Neural progenitor cell (in vitro differentiated cells): Measurements from ENCODE around the gene PELO. TPM values are rescaled to one million over a fixed set of nuclear protein-coding genes. Genes with fewer than 3 reads are reported as not detected.

Source experiments
- DNase-seq: peaks from one replicate; pipeline ENCODE4 v3.0.0-alpha.2; 2016; ENCODE audit warnings: low spot score
- H2AFZ ChIP-seq: fragments of 200-600 bp; sonication (generic); replicated peaks from 2 replicates; pipeline ENCODE4 v1.6.1; 2016; ENCODE audit warnings: antibody characterized with exemption
- H3F3A ChIP-seq: fragments of 200-600 bp; sonication (generic); 2 replicates; pipeline ENCODE4 v1.6.1; 2016; ENCODE audit warnings: antibody characterized with exemption, low read depth
- H3K27ac ChIP-seq: fragments of 200-600 bp; sonication (generic); 2 replicates; pipeline ENCODE4 v1.5.1; 2016; ENCODE audit warnings: mild to moderate bottlenecking
- H3K27me3 ChIP-seq: fragments of 200-600 bp; sonication (generic); 2 replicates; pipeline ENCODE4 v1.6.1; 2016; ENCODE audit warnings: mild to moderate bottlenecking, moderate library complexity
- H3K36me3 ChIP-seq: fragments of 200-600 bp; sonication (generic); 2 replicates; pipeline ENCODE4 v1.5.1; 2016
- H3K4me1 ChIP-seq: fragments of 200-600 bp; sonication (generic); 2 replicates; pipeline ENCODE4 v1.6.1; 2016; ENCODE audit warnings: mixed run types
- H3K4me2 ChIP-seq: fragments of 200-600 bp; sonication (generic); 2 replicates; pipeline ENCODE4 v1.6.1; 2016
- H3K4me3 ChIP-seq: fragments of 200-600 bp; sonication (generic); 2 replicates; pipeline ENCODE4 v1.5.1; 2016
- H3K79me2 ChIP-seq: fragments of 200-600 bp; sonication (generic); 2 replicates; pipeline ENCODE4 v1.6.1; 2016; ENCODE audit warnings: low read depth
- H3K9ac ChIP-seq: fragments of 200-600 bp; sonication (generic); 2 replicates; pipeline ENCODE4 v1.6.1; 2016
- H3K9me3 ChIP-seq: fragments of 200-600 bp; sonication (generic); 2 replicates; pipeline ENCODE4 v1.5.1; 2016; ENCODE audit warnings: low read depth
- H4K20me1 ChIP-seq: fragments of 200-600 bp; sonication (generic); 2 replicates; pipeline ENCODE4 v1.6.1; 2016; ENCODE audit warnings: low read depth
- H3K27ac Mint-ChIP-seq: 3 replicates; pipeline ENCODE4 v1.8.0; 2021; ENCODE audit warnings: mixed read lengths
- H3K27me3 Mint-ChIP-seq: 2 replicates; pipeline ENCODE4 v1.8.0; 2022; ENCODE audit warnings: low read depth, mild to moderate bottlenecking, inconsistent platforms, moderate library complexity, mixed read lengths; ENCODE audit not compliant: insufficient read depth
- H3K36me3 Mint-ChIP-seq: 3 replicates; pipeline ENCODE4 v1.8.0; 2021; ENCODE audit warnings: mixed read lengths
- H3K4me1 Mint-ChIP-seq: 3 replicates; pipeline ENCODE4 v1.8.0; 2021; ENCODE audit warnings: mixed read lengths
- H3K4me3 Mint-ChIP-seq: 3 replicates; pipeline ENCODE4 v1.8.0; 2021; ENCODE audit warnings: mild to moderate bottlenecking, moderate library complexity, mixed read lengths
- H3K9me3 Mint-ChIP-seq: 3 replicates; pipeline ENCODE4 v1.8.0; 2020; ENCODE audit warnings: mixed read lengths
- CTCF ChIP-seq: fragments of 200-600 bp; sonication (generic); IDR thresholded peaks from 2 replicates; pipeline ENCODE4 v1.5.1; 2017; ENCODE audit warnings: antibody characterized with exemption, mild to moderate bottlenecking
- EZH2 ChIP-seq: fragments of 200-600 bp; sonication (generic); IDR thresholded peaks from 2 replicates; pipeline ENCODE4 v1.6.1; 2017; ENCODE audit warnings: antibody characterized with exemption, mild to moderate bottlenecking, moderate library complexity
- EZH2phosphoT487 ChIP-seq: fragments of 200-600 bp; sonication (generic); IDR thresholded peaks from 2 replicates; pipeline ENCODE4 v1.6.1; 2017; ENCODE audit warnings: antibody characterized with exemption
- total RNA-seq: library from RNA; depleted of rRNA; stranded (reverse); fragments of >200 nt; gene quantifications from 2 replicates; pipeline ENCODE4 v1.2.3, GENCODE V29; 2015; ENCODE audit warnings: low replicate concordance

Gene PELO
- total RNA-seq, 1 donor from 2014 or later, result 8.5 TPM

- Histone ChIP-seq H3K27ac (no peak overlapping the region), H4K20me1 (no peaks in the 10 kb centered on the region), H3F3A (peaks cover 3% of the 10 kb centered on the region), H3K36me3 (no peaks in the 10 kb centered on the region), H3K9ac (no peak overlapping the region), H3K79me2 (no peaks in the 10 kb centered on the region), H3K4me3 (no peak overlapping the region), H3K4me1 (peaks cover 15% of the 10 kb centered on the region), H2AFZ (no peak overlapping the region), H3K4me2 (no peak overlapping the region), H3K9me3 (no peaks in the 10 kb centered on the region), H3K27me3 (no peaks in the 10 kb centered on the region)
- no peak for TF ChIP-seq EZH2
- no peak for TF ChIP-seq EZH2phosphoT487
- no peak for TF ChIP-seq CTCF
- Mint-ChIP-seq H3K27ac (no peak overlapping the region), H3K9me3 (peaks cover 7% of the 10 kb centered on the region), H3K36me3 (no peaks in the 10 kb centered on the region), H3K27me3 (no peaks in the 10 kb centered on the region), H3K4me1 (no peaks in the 10 kb centered on the region), H3K4me3 (no peak overlapping the region)
- DNase-seq, result no peak
These were observed 34.7 kb downstream of the PELO start for GRCh38 chr5:52822437-52822836.

- Histone ChIP-seq H3K9me3 (no peaks in the 10 kb centered on the region), H3K4me1 (no peaks in the 10 kb centered on the region), H3K36me3 (no peaks in the 10 kb centered on the region), H3F3A (no peaks in the 10 kb centered on the region), H3K27ac (no peak overlapping the region), H3K4me2 (no peak overlapping the region), H3K9ac (no peak overlapping the region), H3K4me3 (no peak overlapping the region), H2AFZ (no peak overlapping the region), H3K79me2 (no peaks in the 10 kb centered on the region), H3K27me3 (no peaks in the 10 kb centered on the region), H4K20me1 (no peaks in the 10 kb centered on the region)
- no peak for DNase-seq
- no peak overlapping the region for H3K27ac Mint-ChIP-seq
- no peak overlapping the region for H3K4me3 Mint-ChIP-seq
- H3K4me1 Mint-ChIP-seq, result no peaks in the 10 kb centered on the region
- no peaks in the 10 kb centered on the region for H3K36me3 Mint-ChIP-seq
- no peak for TF ChIP-seq EZH2
- TF ChIP-seq EZH2phosphoT487, result no peak
- no peaks in the 10 kb centered on the region for H3K27me3 Mint-ChIP-seq
- H3K9me3 Mint-ChIP-seq, result peaks cover 10% of the 10 kb centered on the region
These were observed 37.1 kb downstream of the PELO start for GRCh38 chr5:52824827-52825226.

GRCh38 chr5:52825826-52826225, 38.1 kb downstream of the PELO start:
- TF ChIP-seq EZH2phosphoT487 (no peak), CTCF (no peak), EZH2 (no peak)
- Mint-ChIP-seq H3K27me3 (no peaks in the 10 kb centered on the region), H3K4me1 (no peaks in the 10 kb centered on the region), H3K9me3 (peaks cover 10% of the 10 kb centered on the region), H3K4me3 (no peak overlapping the region), H3K36me3 (no peaks in the 10 kb centered on the region), H3K27ac (no peak overlapping the region)
- Histone ChIP-seq H3K4me2 (no peak overlapping the region), H2AFZ (no peak overlapping the region), H3K27me3 (no peaks in the 10 kb centered on the region), H3K9me3 (no peaks in the 10 kb centered on the region), H3K4me1 (no peaks in the 10 kb centered on the region), H3K4me3 (no peak overlapping the region), H3K9ac (no peak overlapping the region), H3K27ac (no peak overlapping the region), H4K20me1 (no peaks in the 10 kb centered on the region), H3F3A (no peaks in the 10 kb centered on the region), H3K79me2 (no peaks in the 10 kb centered on the region), H3K36me3 (no peaks in the 10 kb centered on the region)
- no peak for DNase-seq

GRCh38 chr5:52827815-52828214, 40.1 kb downstream of the PELO start:
- no peaks in the 10 kb centered on the region for H3K36me3 Mint-ChIP-seq
- H3K4me3 Mint-ChIP-seq, result no peak overlapping the region
- DNase-seq, result no peak
- no peaks in the 10 kb centered on the region for H3K4me1 Mint-ChIP-seq
- Histone ChIP-seq H3K9me3 (no peaks in the 10 kb centered on the region), H3K4me1 (no peaks in the 10 kb centered on the region), H3K79me2 (no peaks in the 10 kb centered on the region), H3K4me2 (no peak overlapping the region), H3K36me3 (no peaks in the 10 kb centered on the region), H3K4me3 (no peak overlapping the region), H2AFZ (no peak overlapping the region), H3K27me3 (no peaks in the 10 kb centered on the region), H3F3A (no peaks in the 10 kb centered on the region), H3K9ac (no peak overlapping the region), H3K27ac (no peak overlapping the region), H4K20me1 (no peaks in the 10 kb centered on the region)
- no peak overlapping the region for H3K27ac Mint-ChIP-seq
- H3K27me3 Mint-ChIP-seq, result no peaks in the 10 kb centered on the region
- TF ChIP-seq EZH2, result no peak
- no peak for TF ChIP-seq CTCF
- no peak for TF ChIP-seq EZH2phosphoT487
- H3K9me3 Mint-ChIP-seq, result peaks cover 10% of the 10 kb centered on the region
